ENCODE measurements around the gene HACD3. TPM values are rescaled to one million over a fixed set of nuclear protein-coding genes. Genes with fewer than 3 reads are reported as not detected.
A peak's percentile ranks its signal among the peaks of the same experiment; 100 is the strongest.

The HACD3 gene
- total RNA-seq, 1 donor from 2014 or later, result 123 TPM

- H3K4me1 Mint-ChIP-seq (ENCODE audit: unreplicated experiment), result peaks cover 13% of the 10 kb centered on the region
- no peak overlapping the region for H3K27ac Mint-ChIP-seq
- H3K27me3 Mint-ChIP-seq, result no peaks in the 10 kb centered on the region
- DNase-seq (ENCODE audit: extremely low spot score, unreplicated experiment), result no peak
- TF ChIP-seq, protein P1, sequence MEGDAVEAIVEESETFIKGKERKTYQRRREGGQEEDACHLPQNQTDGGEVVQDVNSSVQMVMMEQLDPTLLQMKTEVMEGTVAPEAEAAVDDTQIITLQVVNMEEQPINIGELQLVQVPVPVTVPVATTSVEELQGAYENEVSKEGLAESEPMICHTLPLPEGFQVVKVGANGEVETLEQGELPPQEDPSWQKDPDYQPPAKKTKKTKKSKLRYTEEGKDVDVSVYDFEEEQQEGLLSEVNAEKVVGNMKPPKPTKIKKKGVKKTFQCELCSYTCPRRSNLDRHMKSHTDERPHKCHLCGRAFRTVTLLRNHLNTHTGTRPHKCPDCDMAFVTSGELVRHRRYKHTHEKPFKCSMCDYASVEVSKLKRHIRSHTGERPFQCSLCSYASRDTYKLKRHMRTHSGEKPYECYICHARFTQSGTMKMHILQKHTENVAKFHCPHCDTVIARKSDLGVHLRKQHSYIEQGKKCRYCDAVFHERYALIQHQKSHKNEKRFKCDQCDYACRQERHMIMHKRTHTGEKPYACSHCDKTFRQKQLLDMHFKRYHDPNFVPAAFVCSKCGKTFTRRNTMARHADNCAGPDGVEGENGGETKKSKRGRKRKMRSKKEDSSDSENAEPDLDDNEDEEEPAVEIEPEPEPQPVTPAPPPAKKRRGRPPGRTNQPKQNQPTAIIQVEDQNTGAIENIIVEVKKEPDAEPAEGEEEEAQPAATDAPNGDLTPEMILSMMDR (conservative IDR thresholded peaks at IDR 0.05), result no peak
- H3K9me3 Mint-ChIP-seq, result no peaks in the 10 kb centered on the region
- H3K36me3 Mint-ChIP-seq, result peaks cover 39% of the 10 kb centered on the region
- no peak overlapping the region for H3K4me3 Mint-ChIP-seq
Observed at GRCh38 chr15:65576664-65577063, 46.4 kb downstream of the HACD3 start.

- Mint-ChIP-seq H3K4me1 (ENCODE audit: unreplicated experiment) (peaks cover 13% of the 10 kb centered on the region), H3K4me3 (no peak overlapping the region), H3K9me3 (no peaks in the 10 kb centered on the region), H3K36me3 (peaks cover 46% of the 10 kb centered on the region), H3K27me3 (no peaks in the 10 kb centered on the region), H3K27ac (no peak overlapping the region)
- TF ChIP-seq, protein P1 (conservative IDR thresholded peaks at IDR 0.05), result no peak
- DNase-seq (ENCODE audit: extremely low spot score, unreplicated experiment), result no peak
Observed at GRCh38 chr15:65577129-65577996, 47.1 kb downstream of the HACD3 start.

DNA sequence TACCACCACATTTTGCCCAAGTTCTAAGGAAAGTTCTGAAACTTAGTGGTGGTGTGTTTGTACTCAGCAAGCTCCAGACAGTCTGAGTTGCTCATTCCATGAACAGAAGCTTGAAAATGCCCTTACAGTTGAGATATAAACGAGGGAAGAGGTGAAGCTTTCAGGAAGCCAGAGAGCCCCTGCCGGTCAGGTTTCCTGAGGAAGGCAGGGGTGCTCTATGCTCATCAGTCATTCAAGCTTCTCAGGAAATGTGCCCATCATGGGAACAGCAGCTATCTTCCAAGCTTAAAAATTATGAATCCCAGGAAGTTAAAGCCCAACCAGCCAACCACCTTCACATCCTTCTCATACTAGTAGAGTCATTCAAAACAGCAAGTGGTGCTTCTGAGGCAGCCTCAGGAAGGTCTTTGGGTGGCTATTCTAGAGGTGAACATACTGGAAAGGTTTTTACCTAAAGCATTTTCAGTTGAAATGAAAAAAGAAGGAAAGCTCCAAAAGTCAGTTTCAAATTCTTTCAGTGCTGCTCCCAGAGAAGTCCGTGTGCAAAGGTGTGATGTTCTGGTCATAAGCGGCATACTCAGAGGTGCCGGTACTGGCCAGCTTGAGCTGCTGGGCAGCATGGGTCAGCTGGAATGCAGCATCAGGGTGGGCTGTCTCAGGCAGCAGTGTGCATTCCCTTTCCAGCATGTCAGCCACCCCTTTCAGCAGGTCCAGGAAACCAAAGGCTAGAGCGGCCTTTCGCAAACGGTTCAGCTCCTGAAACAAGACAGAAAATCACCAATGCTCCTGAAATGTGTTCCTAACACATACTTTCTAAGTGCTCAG is 48.9 kb downstream of the HACD3 start:
- Mint-ChIP-seq H3K4me3 (no peak overlapping the region), H3K27me3 (no peaks in the 10 kb centered on the region), H3K9me3 (no peaks in the 10 kb centered on the region), H3K36me3 (peaks cover 54% of the 10 kb centered on the region), H3K4me1 (ENCODE audit: unreplicated experiment) (peaks cover 24% of the 10 kb centered on the region), H3K27ac (peak overlapping the region; percentile 18)
- TF ChIP-seq, protein P1 (conservative IDR thresholded peaks at IDR 0.05), result no peak
- DNase-seq (ENCODE audit: extremely low spot score, unreplicated experiment), result no peak

GRCh38 chr15:65579762-65580161 is 49.5 kb downstream of the HACD3 start:
- Mint-ChIP-seq H3K36me3 (peaks cover 51% of the 10 kb centered on the region), H3K4me1 (ENCODE audit: unreplicated experiment) (peaks cover 29% of the 10 kb centered on the region), H3K4me3 (no peak overlapping the region), H3K27ac (peak overlapping the region; percentile 18), H3K27me3 (no peaks in the 10 kb centered on the region), H3K9me3 (no peaks in the 10 kb centered on the region)
- TF ChIP-seq, protein P1 (conservative IDR thresholded peaks at IDR 0.05), result no peak
- DNase-seq (ENCODE audit: extremely low spot score, unreplicated experiment), result no peak

DNA sequence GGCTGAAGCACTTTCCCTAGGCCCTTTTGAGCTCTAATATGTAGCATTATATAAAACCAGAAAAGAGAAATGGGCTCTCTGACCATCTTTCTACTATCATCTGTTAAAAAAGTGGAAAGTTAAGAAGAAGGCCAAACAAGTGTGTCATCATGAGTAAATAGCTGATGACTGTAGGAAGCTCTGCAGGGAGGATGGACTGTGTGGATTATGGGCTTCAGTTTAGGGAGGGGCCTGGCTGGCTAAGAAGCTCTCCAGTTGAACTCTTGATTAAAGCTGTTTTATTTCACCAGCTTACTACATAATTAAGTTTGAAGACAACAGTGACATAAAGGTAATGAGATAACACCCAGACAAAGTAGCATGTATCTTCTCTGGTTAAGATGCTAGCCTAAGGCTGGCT is 50.0 kb downstream of the HACD3 start:
- no peak for DNase-seq (ENCODE audit: extremely low spot score, unreplicated experiment)
- Mint-ChIP-seq H3K9me3 (no peaks in the 10 kb centered on the region), H3K36me3 (peaks cover 51% of the 10 kb centered on the region), H3K4me1 (ENCODE audit: unreplicated experiment) (peaks cover 29% of the 10 kb centered on the region), H3K4me3 (no peak overlapping the region), H3K27ac (peak overlapping the region; percentile 18), H3K27me3 (no peaks in the 10 kb centered on the region)
- TF ChIP-seq, protein P1 (conservative IDR thresholded peaks at IDR 0.05), result no peak
